Activated CD8-positive, alpha-beta T cell treated with anti-CD3 and anti-CD28 coated beads for 36 hours (primary cell): Measurements from ENCODE around the gene IVD. TPM values are rescaled to one million over a fixed set of nuclear protein-coding genes. Genes with fewer than 3 reads are reported as not detected.

Experiments
- ATAC-seq: fragments of 200-7000 bp; cut with Tn5 transposase; one replicate; pipeline ENCODE4 v1.10.0; 2021; ENCODE audit warnings: mild to moderate bottlenecking, moderate library complexity
- CTCF ChIA-PET: fragments of 350-600 bp; sonication (Branson Sonifier 250); formaldehyde crosslinking; loops from one replicate; lab custom pipeline; 2021; ENCODE audit warnings: antibody characterized with exemption; lab: Charles Lee
- POLR2A ChIA-PET: fragments of 350-600 bp; sonication (Branson Sonifier 250); formaldehyde crosslinking; loops from one replicate; lab custom pipeline; 2021; ENCODE audit warnings: antibody characterized with exemption; lab: Charles Lee
- DNase-seq: peaks from one replicate; pipeline ENCODE4 v3.0.0-alpha.2; 2020
- H3K27ac Mint-ChIP-seq: one replicate; pipeline ENCODE4 v1.8.0; 2021; ENCODE audit warnings: mild to moderate bottlenecking, mixed read lengths
- H3K27me3 Mint-ChIP-seq: one replicate; pipeline ENCODE4 v1.8.0; 2021; ENCODE audit warnings: mixed read lengths
- H3K36me3 Mint-ChIP-seq: one replicate; pipeline ENCODE4 v1.8.0; 2021; ENCODE audit warnings: low read depth, mixed read lengths
- H3K4me1 Mint-ChIP-seq: one replicate; pipeline ENCODE4 v1.8.0; 2021; ENCODE audit warnings: low read depth, mixed read lengths
- H3K4me3 Mint-ChIP-seq: one replicate; pipeline ENCODE4 v1.8.0; 2021; ENCODE audit warnings: mild to moderate bottlenecking, moderate library complexity, mixed read lengths
- H3K9me3 Mint-ChIP-seq: one replicate; pipeline ENCODE4 v1.8.0; 2021; ENCODE audit warnings: mixed read lengths
- intact Hi-C: fragments of 100-400 bp; cut with micrococcal nuclease; formaldehyde crosslinking; loops from one replicate; pipeline ENCODE4 v1.10.0; 2022
- total RNA-seq, 2 experiments: library from RNA; stranded (reverse); gene quantifications; one replicate each; pipeline ENCODE4 v1.2.3, GENCODE V29; 2021
- TF ChIP-seq, protein P1 (sequence below): fragments of 200-600 bp; IDR thresholded peaks from one replicate; pipeline ENCODE4 v1.8.0; 2022; ENCODE audit warnings: antibody characterized with exemption, mild to moderate bottlenecking

Gene IVD
- total RNA-seq, 2 experiments from 2014 or later, result 56.9 to 65.0 TPM

DNA sequence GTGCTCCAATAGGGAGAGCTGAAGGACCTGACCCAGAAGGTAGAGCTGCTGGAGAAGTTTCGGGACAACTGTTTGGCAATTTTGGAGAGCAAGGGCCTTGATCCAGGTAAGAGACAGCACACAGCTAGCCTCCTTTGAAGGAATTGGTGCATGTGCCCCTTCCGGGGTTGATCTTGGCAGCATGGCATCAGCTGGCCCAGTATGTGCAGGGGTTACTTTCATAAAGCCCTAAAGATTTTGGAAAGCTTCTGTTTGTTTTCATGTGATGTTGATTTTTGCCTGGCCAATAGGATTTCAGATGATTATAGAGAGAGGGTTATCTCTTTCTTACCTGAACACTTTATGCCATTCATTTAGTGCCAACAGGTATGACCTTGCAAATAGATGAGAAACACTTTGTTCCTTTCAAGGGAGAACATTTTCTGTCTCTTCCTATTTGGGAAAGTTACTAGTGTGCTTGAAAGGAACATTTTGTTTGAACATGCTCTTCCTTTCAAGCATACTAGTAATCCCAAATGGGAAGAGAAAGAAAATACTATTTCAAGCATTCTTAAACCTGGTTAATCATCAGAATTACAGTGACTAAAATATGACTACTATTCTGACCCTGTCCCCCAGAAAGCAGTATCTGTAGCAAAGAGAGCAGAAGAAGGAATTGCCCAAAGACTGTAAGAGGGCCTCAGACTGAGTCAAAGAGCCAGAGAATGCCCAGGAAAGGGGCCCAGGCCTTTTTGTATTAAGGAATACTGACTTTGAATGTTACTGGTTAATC is 15.6 kb upstream of the IVD start:
- Mint-ChIP-seq H3K9me3 (no peaks in the 10 kb centered on the region), H3K36me3 (peaks cover 60% of the 10 kb centered on the region), H3K27me3 (no peaks in the 10 kb centered on the region), H3K4me1 (peaks cover 2% of the 10 kb centered on the region), H3K27ac (peak overlapping the region; percentile 18), H3K4me3 (no peak overlapping the region)
- ChIA-PET POLR2A (interaction anchor here (1.1 kb wide), 1 partner anchor 30 kb away, joined by 3 read pairs; no protein-coding TSS in a partner anchor), CTCF (interaction anchor here (1.1 to 1.8 kb wide), 3 partner anchors 15 to 51 kb away, joined by 3 to 7 read pairs (median 3); partner anchors contain the start of genes BAHD1 and IVD)
- ATAC-seq (no peak), DNase-seq (no peak)
- intact Hi-C loops, result no loop called here
- TF ChIP-seq, protein P1, sequence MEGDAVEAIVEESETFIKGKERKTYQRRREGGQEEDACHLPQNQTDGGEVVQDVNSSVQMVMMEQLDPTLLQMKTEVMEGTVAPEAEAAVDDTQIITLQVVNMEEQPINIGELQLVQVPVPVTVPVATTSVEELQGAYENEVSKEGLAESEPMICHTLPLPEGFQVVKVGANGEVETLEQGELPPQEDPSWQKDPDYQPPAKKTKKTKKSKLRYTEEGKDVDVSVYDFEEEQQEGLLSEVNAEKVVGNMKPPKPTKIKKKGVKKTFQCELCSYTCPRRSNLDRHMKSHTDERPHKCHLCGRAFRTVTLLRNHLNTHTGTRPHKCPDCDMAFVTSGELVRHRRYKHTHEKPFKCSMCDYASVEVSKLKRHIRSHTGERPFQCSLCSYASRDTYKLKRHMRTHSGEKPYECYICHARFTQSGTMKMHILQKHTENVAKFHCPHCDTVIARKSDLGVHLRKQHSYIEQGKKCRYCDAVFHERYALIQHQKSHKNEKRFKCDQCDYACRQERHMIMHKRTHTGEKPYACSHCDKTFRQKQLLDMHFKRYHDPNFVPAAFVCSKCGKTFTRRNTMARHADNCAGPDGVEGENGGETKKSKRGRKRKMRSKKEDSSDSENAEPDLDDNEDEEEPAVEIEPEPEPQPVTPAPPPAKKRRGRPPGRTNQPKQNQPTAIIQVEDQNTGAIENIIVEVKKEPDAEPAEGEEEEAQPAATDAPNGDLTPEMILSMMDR, result no peak

- Mint-ChIP-seq H3K4me3 (no peak overlapping the region), H3K27me3 (no peaks in the 10 kb centered on the region), H3K27ac (no peak overlapping the region), H3K9me3 (no peaks in the 10 kb centered on the region), H3K4me1 (peaks cover 8% of the 10 kb centered on the region), H3K36me3 (peaks cover 33% of the 10 kb centered on the region)
- POLR2A ChIA-PET, result interaction anchor here (0.6 to 1.1 kb wide), 2 partner anchors 11 to 13 kb away, joined by 3 to 4 read pairs; partner anchors contain the start of gene KNSTRN
- intact Hi-C loops, result no loop called here
- TF ChIP-seq, protein P1, result no peak
- ATAC-seq (no peak), DNase-seq (no peak)
- CTCF ChIA-PET, result interaction anchor here (1.4 to 1.7 kb wide), 2 partner anchors 9 to 11 kb away, joined by 4 to 5 read pairs; partner anchors contain the start of gene KNSTRN
Observed at GRCh38 chr15:40392986-40393948, 12.3 kb upstream of the IVD start.

GRCh38 chr15:40397688-40398412 is 7.7 kb upstream of the IVD start:
- intact Hi-C loops, result no loop called here
- no peaks in the 10 kb centered on the region for H3K27me3 Mint-ChIP-seq
- TF ChIP-seq, protein P1, result no peak
- ChIA-PET CTCF (interaction anchor here (0.6 to 2.9 kb wide), 13 partner anchors 9 to 1857 kb away, joined by 3 to 15 read pairs (median 5); partner anchors contain the start of genes BAHD1, IVD and KNSTRN), POLR2A (interaction anchor here (0.6 to 2.0 kb wide), 8 partner anchors 10 to 47 kb away, joined by 3 to 7 read pairs (median 4); partner anchors contain the start of gene KNSTRN)
- DNase-seq (no peak), ATAC-seq (no peak)
- H3K27ac Mint-ChIP-seq, result peak overlapping the region; percentile 57
- peaks cover 7% of the 10 kb centered on the region for H3K36me3 Mint-ChIP-seq
- H3K4me1 Mint-ChIP-seq, result peaks cover 22% of the 10 kb centered on the region
- no peaks in the 10 kb centered on the region for H3K9me3 Mint-ChIP-seq
- peak overlapping the region; percentile 41 for H3K4me3 Mint-ChIP-seq

- Mint-ChIP-seq H3K36me3 (peaks cover 4% of the 10 kb centered on the region), H3K4me3 (peak overlapping the region; percentile 41), H3K27me3 (no peaks in the 10 kb centered on the region), H3K27ac (peak overlapping the region; percentile 57), H3K9me3 (no peaks in the 10 kb centered on the region), H3K4me1 (peaks cover 23% of the 10 kb centered on the region)
- ChIA-PET CTCF (interaction anchor here (0.7 to 2.9 kb wide), 10 partner anchors 9 to 119 kb away, joined by 3 to 15 read pairs (median 4); partner anchors contain the start of genes BAHD1, IVD and KNSTRN), POLR2A (interaction anchor here (0.7 to 2.0 kb wide), 7 partner anchors 9 to 27 kb away, joined by 3 to 7 read pairs (median 4); partner anchors contain the start of gene KNSTRN)
- ATAC-seq (peak; percentile 95), DNase-seq (peak; percentile 52)
- intact Hi-C loops, result no loop called here
- TF ChIP-seq, protein P1, result no peak
Observed at GRCh38 chr15:40398413-40398873, 7.2 kb upstream of the IVD start.
